Endothelial cell of umbilical vein (primary cell): ENCODE measurements around the gene LIN54. TPM values are rescaled to one million over a fixed set of nuclear protein-coding genes. Genes with fewer than 3 reads are reported as not detected.

Experiments used
- BruUV-seq: library from RNA; stranded (reverse); fragments of 400-500 nt; replicated peaks from 2 replicates; lab custom pipeline; 2021; lab: Mats Ljungman, UMichigan
- CTCF ChIA-PET: fragments of 300-600, 350-600 bp; sonication (Branson Sonifier 250); formaldehyde crosslinking; loops from one replicate; lab custom pipeline; 2021; ENCODE audit warnings: antibody characterized with exemption, inconsistent platforms; lab: Charles Lee
- POLR2A ChIA-PET: fragments of 300-600, 350-600 bp; sonication (Branson Sonifier 250); formaldehyde crosslinking; loops from one replicate; lab custom pipeline; 2021; ENCODE audit warnings: antibody characterized with exemption, inconsistent platforms; lab: Charles Lee
- DNase-seq: peaks from one replicate; pipeline ENCODE4 v3.0.0-alpha.2; 2011; ENCODE audit warnings: low read depth, low spot score
- FAIRE-seq: peaks from 2 replicates; lab custom pipeline; 2011; peaks lifted over from hg19 to GRCh38; lab: Jason Lieb, UNC
- H2AFZ ChIP-seq: 2 replicates; pipeline ENCODE4 v1.6.0; 2012; ENCODE audit warnings: low read depth, low read length, control low read depth, inconsistent platforms
- H3K27ac ChIP-seq: 2 replicates; pipeline ENCODE4 v1.5.1; 2011; ENCODE audit warnings: low read depth, mild to moderate bottlenecking, control low read depth, low read length, moderate library complexity; ENCODE audit not compliant: insufficient read depth
- H3K27me3 ChIP-seq, 2 experiments: 2 replicates each; pipeline versions ENCODE4 v1.6.0 to v1.6.1; 2011; ENCODE audit warnings: low read length in 2 of 2, mixed read lengths in 1 of 2; ENCODE audit not compliant: control insufficient read depth in 2 of 2, insufficient read depth in 2 of 2
- H3K36me3 ChIP-seq, 2 experiments: 2 replicates in 1 of 2; 3 replicates in 1 of 2; pipeline ENCODE4 v1.5.1; 2011; ENCODE audit warnings: low read length in 2 of 2, mild to moderate bottlenecking in 1 of 2, moderate library complexity in 1 of 2; ENCODE audit not compliant: control insufficient read depth in 2 of 2, insufficient read depth in 2 of 2; ENCODE audit errors: extremely low read depth in 1 of 2
- H3K4me1 ChIP-seq: 3 replicates; pipeline ENCODE4 v1.5.1; 2011; ENCODE audit warnings: mild to moderate bottlenecking, low read length; ENCODE audit not compliant: control insufficient read depth, insufficient read depth; ENCODE audit errors: extremely low read depth
- H3K4me2 ChIP-seq: 2 replicates; pipeline ENCODE4 v1.6.1; 2011; ENCODE audit warnings: low read length, control low read depth, mixed read lengths; ENCODE audit not compliant: insufficient read depth
- H3K4me3 ChIP-seq, 3 experiments: fragments of 200-600 bp in 1 of 3; sonication (generic), shearing (Covaris generic) in 1 of 3; replicated peaks in 1 of 3; 2 replicates each; pipeline ENCODE4 v1.5.1; 2011 to 2016; ENCODE audit warnings: control low read depth in 3 of 3, low read length in 3 of 3, mild to moderate bottlenecking in 2 of 3, inconsistent platforms in 1 of 3, low read depth in 1 of 3, moderate library complexity in 1 of 3; ENCODE audit not compliant: insufficient read depth in 1 of 3
- H3K79me2 ChIP-seq: 2 replicates; pipeline ENCODE4 v1.6.0; 2012; ENCODE audit warnings: low read length, inconsistent platforms; ENCODE audit not compliant: control insufficient read depth, insufficient read depth
- H3K9ac ChIP-seq: replicated peaks from 2 replicates; pipeline ENCODE3; 2011; ENCODE audit warnings: low read length, control low read depth; ENCODE audit not compliant: insufficient read depth; ENCODE audit errors: extremely low read depth
- H3K9me1 ChIP-seq: replicated peaks from 3 replicates; pipeline ENCODE4 v1.6.0; 2011; ENCODE audit warnings: mild to moderate bottlenecking, low read length; ENCODE audit not compliant: control insufficient read depth, insufficient read depth; ENCODE audit errors: extremely low read depth
- H3K9me3 ChIP-seq: replicated peaks from 2 replicates; pipeline ENCODE4 v1.5.1; 2012; ENCODE audit warnings: low read length, inconsistent platforms; ENCODE audit not compliant: control insufficient read depth, insufficient read depth
- H4K20me1 ChIP-seq: replicated peaks from 2 replicates; pipeline ENCODE3; 2011; ENCODE audit warnings: mild to moderate bottlenecking, low read length; ENCODE audit not compliant: control insufficient read depth, insufficient read depth; ENCODE audit errors: extremely low read depth
- EZH2 ChIP-seq: IDR thresholded peaks from 2 replicates; pipeline ENCODE4 v1.6.1; 2012; ENCODE audit warnings: borderline replicate concordance, low read depth, mild to moderate bottlenecking, moderate library complexity, low read length, inconsistent platforms; ENCODE audit not compliant: severe bottlenecking
- FOS ChIP-seq: IDR thresholded peaks from 2 replicates; pipeline ENCODE4 v1.6.1; 2011; ENCODE audit warnings: mild to moderate bottlenecking, low read length, moderate library complexity, borderline replicate concordance; ENCODE audit not compliant: insufficient read depth
- GATA2 ChIP-seq: IDR thresholded peaks from 2 replicates; pipeline ENCODE4 v1.7.0; 2011; ENCODE audit warnings: low read depth, mild to moderate bottlenecking, moderate library complexity, mixed read lengths, low read length; ENCODE audit not compliant: insufficient read length, insufficient read depth
- JUN ChIP-seq: IDR thresholded peaks from 2 replicates; pipeline ENCODE4 v1.6.1; 2011; ENCODE audit warnings: borderline replicate concordance, low read depth; ENCODE audit not compliant: insufficient read length, insufficient read depth
- MYC ChIP-seq: IDR thresholded peaks from one replicate; pipeline ENCODE4 v1.6.1; 2011; ENCODE audit warnings: mild to moderate bottlenecking, low read depth, low read length
- POLR2A ChIP-seq: IDR thresholded peaks from 2 replicates; pipeline ENCODE4 v1.6.1; 2012; ENCODE audit warnings: low read depth, mild to moderate bottlenecking, control low read depth, low read length
- POLR2AphosphoS5 ChIP-seq: IDR thresholded peaks from 2 replicates; pipeline ENCODE4 v1.6.1; 2012; ENCODE audit warnings: low read depth, mild to moderate bottlenecking, control low read depth, low read length, moderate library complexity; ENCODE audit not compliant: insufficient read depth
- dilution Hi-C: fragments of 300-500 bp; cut with MboI; formaldehyde crosslinking; loops from one replicate; pipeline ENCODE4 v1.15.0; 2019; ENCODE audit warnings: low sequenced_read_pairs; ENCODE audit not compliant: extremely low pct_ligation_motif_present
- intact Hi-C: fragments of 100-400 bp; cut with micrococcal nuclease; formaldehyde crosslinking; loops from one replicate; pipeline ENCODE4 v1.10.0; 2022
- polyA plus RNA-seq, 4 experiments: library from polyadenylated mRNA; depleted of rRNA in 3 of 4; stranded (reverse) in 3 of 4; unstranded in 1 of 4; fragments of >200 nt; gene quantifications; 2 replicates each; pipeline versions ENCODE4 v1.2.1 to v1.2.3, GENCODE V29; 2011 to 2012; ENCODE audit warnings: missing spikeins in 1 of 4
- total RNA-seq: library from RNA; stranded (reverse); gene quantifications from 2 replicates; pipeline ENCODE4 v1.2.3, GENCODE V29; 2021
- TF ChIP-seq, protein P1 (sequence below), 2 donors: IDR thresholded peaks; 1 replicate in 1 of 2; 2 replicates in 1 of 2; pipeline ENCODE4 v1.5.1; 2011; ENCODE audit warnings: low read length in 2 of 2, mild to moderate bottlenecking in 2 of 2, moderate library complexity in 2 of 2, control low read depth in 1 of 2, inconsistent platforms in 1 of 2, low read depth in 1 of 2; ENCODE audit not compliant: insufficient read depth in 1 of 2; ENCODE audit errors: extremely low read depth in 1 of 2
- TF ChIP-seq, protein P2 (sequence below): IDR thresholded peaks from 2 replicates; pipeline ENCODE4 v1.6.1; 2011; ENCODE audit not compliant: insufficient read depth, insufficient read length

Gene LIN54
- total and polyA plus RNA-seq, 2 donors (not counting 3 experiments of a cell fraction or from before 2014, with no cell fraction given), result 6.2 to 15.7 TPM

DNA sequence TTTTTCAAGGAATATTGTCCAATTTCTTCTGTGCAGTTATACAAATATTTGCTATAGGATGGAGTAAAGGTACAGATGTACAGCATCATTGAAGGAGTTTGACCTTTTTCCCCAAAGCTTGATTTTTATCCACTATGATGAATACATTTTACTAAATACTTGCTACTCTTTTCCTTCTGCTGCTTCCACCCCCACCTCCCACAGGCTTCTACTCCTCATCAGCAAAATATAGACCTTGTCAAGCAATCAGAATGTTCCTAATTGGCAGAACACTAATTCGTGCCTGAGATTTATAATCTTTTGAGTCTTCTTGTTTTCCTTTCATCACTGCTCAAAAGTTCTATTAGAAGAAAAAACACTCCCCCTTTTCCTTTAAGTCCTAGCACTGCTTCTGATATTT lies 113.9 kb downstream of the LIN54 start:
- H3K9me1 ChIP-seq, result no peaks in the 10 kb centered on the region
- no peaks in the 10 kb centered on the region for H3K9me3 ChIP-seq
- no peaks in the 10 kb centered on the region for H3K27me3 ChIP-seq
- TF ChIP-seq POLR2A (no peak), EZH2 (no peak), MYC (no peak), POLR2AphosphoS5 (no peak), JUN (no peak), GATA2 (no peak), FOS (no peak)
- TF ChIP-seq, protein P1, sequence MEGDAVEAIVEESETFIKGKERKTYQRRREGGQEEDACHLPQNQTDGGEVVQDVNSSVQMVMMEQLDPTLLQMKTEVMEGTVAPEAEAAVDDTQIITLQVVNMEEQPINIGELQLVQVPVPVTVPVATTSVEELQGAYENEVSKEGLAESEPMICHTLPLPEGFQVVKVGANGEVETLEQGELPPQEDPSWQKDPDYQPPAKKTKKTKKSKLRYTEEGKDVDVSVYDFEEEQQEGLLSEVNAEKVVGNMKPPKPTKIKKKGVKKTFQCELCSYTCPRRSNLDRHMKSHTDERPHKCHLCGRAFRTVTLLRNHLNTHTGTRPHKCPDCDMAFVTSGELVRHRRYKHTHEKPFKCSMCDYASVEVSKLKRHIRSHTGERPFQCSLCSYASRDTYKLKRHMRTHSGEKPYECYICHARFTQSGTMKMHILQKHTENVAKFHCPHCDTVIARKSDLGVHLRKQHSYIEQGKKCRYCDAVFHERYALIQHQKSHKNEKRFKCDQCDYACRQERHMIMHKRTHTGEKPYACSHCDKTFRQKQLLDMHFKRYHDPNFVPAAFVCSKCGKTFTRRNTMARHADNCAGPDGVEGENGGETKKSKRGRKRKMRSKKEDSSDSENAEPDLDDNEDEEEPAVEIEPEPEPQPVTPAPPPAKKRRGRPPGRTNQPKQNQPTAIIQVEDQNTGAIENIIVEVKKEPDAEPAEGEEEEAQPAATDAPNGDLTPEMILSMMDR (IDR thresholded peaks at IDR 0.05; ENCODE audit: extremely low read depth in 1 of 2, insufficient read depth in 1 of 2, low read depth in 1 of 2, low read length in 2 of 2), result no peak
- TF ChIP-seq, protein P2, sequence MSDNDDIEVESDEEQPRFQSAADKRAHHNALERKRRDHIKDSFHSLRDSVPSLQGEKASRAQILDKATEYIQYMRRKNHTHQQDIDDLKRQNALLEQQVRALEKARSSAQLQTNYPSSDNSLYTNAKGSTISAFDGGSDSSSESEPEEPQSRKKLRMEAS, result no peak
- FAIRE-seq (no peak), DNase-seq (no peak)
- H3K79me2 ChIP-seq, result peaks cover 50% of the 10 kb centered on the region
- no peak overlapping the region for H3K9ac ChIP-seq
- H3K4me3 ChIP-seq, result no peak overlapping the region
- CTCF ChIA-PET, result no interaction called here
- dilution Hi-C loops (no loop called here), intact Hi-C loops (no loop called here)
- POLR2A ChIA-PET, result no interaction called here
- no peak overlapping the region for H2AFZ ChIP-seq
- H4K20me1 ChIP-seq, result no peaks in the 10 kb centered on the region
- H3K36me3 ChIP-seq, result peaks cover 7 to 16% of the 10 kb centered on the region in 2 experiments
- no peak overlapping the region for H3K4me2 ChIP-seq
- no TSS peak for BruUV-seq
- no peak overlapping the region for H3K27ac ChIP-seq
- peaks cover 18% of the 10 kb centered on the region for H3K4me1 ChIP-seq
